Stimulated activated CD4-positive, alpha-beta T cell treated with anti-CD3 and anti-CD28 coated beads, Interleukin-12 subunit alpha, Interleukin-12 subunit beta, amount 100 ng/mL, for 24 hours (primary cell): ENCODE data around the gene SIRT2.
"Not testable (repeated sequence)": the region's sequence is repeated elsewhere in the genome, so short reads cannot be mapped to it uniquely, and the experiment has no call there.

ENCODE experiments used
- DNase-seq, 2 experiments: peaks; one replicate each; pipeline ENCODE4 v3.0.0-alpha.2; 2020; ENCODE audit warnings: low read depth in 2 of 2

Gene SIRT2

GRCh38 chr19:38829203-38829602 is 70.2 kb downstream of the SIRT2 start:
- DNase-seq, result not testable (repeated sequence)
